Smooth muscle cell (in vitro differentiated cells): ENCODE measurements around the gene MGME1. TPM values are rescaled to one million over a fixed set of nuclear protein-coding genes. Genes with fewer than 3 reads are reported as not detected.

Experiments
- DNase-seq: peaks from one replicate; lab custom pipeline; 2025; ENCODE audit not compliant: unreplicated experiment; lab: John Stamatoyannopoulos, UW
- H2AFZ ChIP-seq: fragments of 200-600 bp; sonication (generic); 2 replicates; pipeline ENCODE4 v1.6.0; 2016; ENCODE audit warnings: antibody characterized with exemption, low read depth, mild to moderate bottlenecking
- H3F3A ChIP-seq: fragments of 200-600 bp; sonication (generic); 2 replicates; pipeline ENCODE4 v1.6.0; 2017; ENCODE audit warnings: antibody characterized with exemption, low read depth
- H3K27ac ChIP-seq: fragments of 200-600 bp; sonication (generic); 2 replicates; pipeline ENCODE4 v1.5.1; 2016; ENCODE audit warnings: low read depth, mild to moderate bottlenecking
- H3K27me3 ChIP-seq: fragments of 200-600 bp; sonication (generic); 2 replicates; pipeline ENCODE4 v1.6.1; 2016; ENCODE audit warnings: low read depth, mild to moderate bottlenecking
- H3K36me3 ChIP-seq: fragments of 200-600 bp; sonication (generic); 2 replicates; pipeline ENCODE4 v1.5.1; 2016; ENCODE audit warnings: low read depth
- H3K4me1 ChIP-seq: fragments of 200-600 bp; sonication (generic); 2 replicates; pipeline ENCODE4 v1.5.1; 2016; ENCODE audit warnings: low read depth
- H3K4me2 ChIP-seq: fragments of 200-600 bp; sonication (generic); 2 replicates; pipeline ENCODE4 v1.6.0; 2016; ENCODE audit warnings: mild to moderate bottlenecking
- H3K4me3 ChIP-seq: fragments of 200-600 bp; sonication (generic); 2 replicates; pipeline ENCODE4 v1.5.1; 2016; ENCODE audit warnings: mild to moderate bottlenecking
- H3K79me2 ChIP-seq: fragments of 200-600 bp; sonication (generic); 2 replicates; pipeline ENCODE4 v1.6.0; 2016; ENCODE audit warnings: low read depth, mild to moderate bottlenecking
- H3K9ac ChIP-seq: fragments of 200-600 bp; sonication (generic); 2 replicates; pipeline ENCODE4 v1.6.0; 2016; ENCODE audit warnings: low read depth
- H3K9me3 ChIP-seq: fragments of 200-600 bp; sonication (generic); replicated peaks from 2 replicates; pipeline ENCODE4 v1.5.1; 2016; ENCODE audit warnings: low read depth
- H4K20me1 ChIP-seq: fragments of 200-600 bp; sonication (generic); 2 replicates; pipeline ENCODE4 v1.6.0; 2016; ENCODE audit warnings: low read depth
- WGBS: methylation state at CpG from one replicate; pipeline ENCODE4 v1.1.7; 2016; ENCODE audit warnings: low lambda C conversion rate; 5-methylcytosine and 5-hydroxymethylcytosine counted together
- polyA plus RNA-seq: library from polyadenylated mRNA; unstranded; fragments of >200 nt; fragmentation: Nextera tagmentation; extraction: Ambion mirVana; gene quantifications from 2 replicates; pipeline ENCODE4 v1.2.1, GENCODE V29; 2016
- small RNA-seq: library from RNA; depleted of rRNA; stranded (forward); fragments of <200 nt; gene quantifications from one replicate; pipeline ENCODE3, GENCODE V24; 2014
- total RNA-seq: library from RNA; depleted of rRNA; stranded (reverse); fragments of >200 nt; gene quantifications from 2 replicates; pipeline ENCODE4 v1.2.3, GENCODE V29; 2014
- TF ChIP-seq, protein P1 (sequence below): fragments of 200-600 bp; sonication (generic); IDR thresholded peaks from 2 replicates; pipeline ENCODE4 v1.5.1; 2017; ENCODE audit warnings: borderline replicate concordance, mild to moderate bottlenecking, antibody characterized with exemption; ENCODE audit not compliant: insufficient read depth, poor library complexity, severe bottlenecking

The MGME1 gene
- total and polyA plus RNA-seq, 2 experiments from 2014 or later, result 15.7 to 16.0 TPM

DNA sequence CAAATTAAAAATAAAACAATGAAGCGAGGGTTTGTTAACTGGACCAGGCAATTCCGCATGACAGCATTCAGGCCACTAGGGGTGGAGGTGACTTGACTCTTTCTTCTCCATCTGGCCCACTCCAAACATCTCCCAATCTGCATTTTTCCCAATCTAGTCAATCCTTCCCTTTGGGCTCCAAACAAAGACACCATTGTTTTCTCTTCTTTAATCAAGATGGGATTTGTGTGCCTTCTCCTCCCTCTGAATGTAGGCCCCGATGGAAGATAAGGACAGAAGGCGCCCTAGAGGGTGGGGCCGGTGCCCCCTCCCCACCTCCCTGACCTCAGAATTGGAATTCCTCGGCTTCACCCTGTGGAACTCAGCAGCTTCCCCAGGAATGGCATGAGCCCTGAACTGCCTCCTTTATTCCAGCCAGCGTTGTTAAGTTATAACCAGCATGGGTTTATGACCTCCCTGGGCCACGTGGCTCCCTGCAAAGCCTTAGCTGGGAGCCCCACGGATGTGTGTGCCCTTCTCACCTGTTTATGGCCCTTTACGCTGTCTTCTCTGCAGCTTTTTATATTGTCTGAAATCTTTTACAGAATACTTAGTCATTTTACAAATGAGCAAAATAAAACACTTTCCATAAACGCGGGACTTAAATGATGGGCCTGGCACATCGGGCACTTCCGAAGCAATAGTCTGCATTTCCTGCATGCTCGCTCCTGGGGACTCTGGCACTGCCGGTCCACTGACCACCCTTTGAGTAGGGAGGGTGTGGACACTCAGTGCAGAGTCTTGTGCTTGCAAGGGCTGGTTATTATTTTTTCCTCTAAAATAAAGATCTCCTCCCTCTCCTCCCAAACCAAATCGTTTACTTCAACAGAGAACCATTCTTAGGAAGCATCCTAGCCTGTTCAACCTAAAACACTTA, 64.4 kb downstream of the MGME1 start:
- H4K20me1 ChIP-seq, result no peaks in the 10 kb centered on the region
- H2AFZ ChIP-seq, result no peak overlapping the region
- H3K9me3 ChIP-seq, result no peaks in the 10 kb centered on the region
- TF ChIP-seq, protein P1, sequence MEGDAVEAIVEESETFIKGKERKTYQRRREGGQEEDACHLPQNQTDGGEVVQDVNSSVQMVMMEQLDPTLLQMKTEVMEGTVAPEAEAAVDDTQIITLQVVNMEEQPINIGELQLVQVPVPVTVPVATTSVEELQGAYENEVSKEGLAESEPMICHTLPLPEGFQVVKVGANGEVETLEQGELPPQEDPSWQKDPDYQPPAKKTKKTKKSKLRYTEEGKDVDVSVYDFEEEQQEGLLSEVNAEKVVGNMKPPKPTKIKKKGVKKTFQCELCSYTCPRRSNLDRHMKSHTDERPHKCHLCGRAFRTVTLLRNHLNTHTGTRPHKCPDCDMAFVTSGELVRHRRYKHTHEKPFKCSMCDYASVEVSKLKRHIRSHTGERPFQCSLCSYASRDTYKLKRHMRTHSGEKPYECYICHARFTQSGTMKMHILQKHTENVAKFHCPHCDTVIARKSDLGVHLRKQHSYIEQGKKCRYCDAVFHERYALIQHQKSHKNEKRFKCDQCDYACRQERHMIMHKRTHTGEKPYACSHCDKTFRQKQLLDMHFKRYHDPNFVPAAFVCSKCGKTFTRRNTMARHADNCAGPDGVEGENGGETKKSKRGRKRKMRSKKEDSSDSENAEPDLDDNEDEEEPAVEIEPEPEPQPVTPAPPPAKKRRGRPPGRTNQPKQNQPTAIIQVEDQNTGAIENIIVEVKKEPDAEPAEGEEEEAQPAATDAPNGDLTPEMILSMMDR, result peak; percentile 8
- DNase-seq, result no peak
- H3K4me3 ChIP-seq, result no peak overlapping the region
- H3K9ac ChIP-seq, result no peak overlapping the region
- no peak overlapping the region for H3K4me2 ChIP-seq
- H3F3A ChIP-seq, result no peaks in the 10 kb centered on the region
- 75% methylated on average over 17 of the region's 17 CpGs for WGBS
- H3K27me3 ChIP-seq, result no peaks in the 10 kb centered on the region
- no peaks in the 10 kb centered on the region for H3K36me3 ChIP-seq
- H3K4me1 ChIP-seq, result peaks cover 9% of the 10 kb centered on the region
- H3K79me2 ChIP-seq, result no peaks in the 10 kb centered on the region
- H3K27ac ChIP-seq, result no peak overlapping the region

GRCh38 chr20:18034039-18034438, 65.2 kb downstream of the MGME1 start:
- 80% methylated on average over 5 of the region's 5 CpGs for WGBS
- no peaks in the 10 kb centered on the region for H3K79me2 ChIP-seq
- no peaks in the 10 kb centered on the region for H3K9me3 ChIP-seq
- H3F3A ChIP-seq, result no peaks in the 10 kb centered on the region
- H3K4me2 ChIP-seq, result no peak overlapping the region
- H3K4me3 ChIP-seq, result no peak overlapping the region
- no peak for DNase-seq
- no peak overlapping the region for H3K9ac ChIP-seq
- TF ChIP-seq, protein P1, result no peak
- peaks cover 9% of the 10 kb centered on the region for H3K4me1 ChIP-seq
- H3K27me3 ChIP-seq, result no peaks in the 10 kb centered on the region
- H3K36me3 ChIP-seq, result no peaks in the 10 kb centered on the region
- H2AFZ ChIP-seq, result no peak overlapping the region
- no peak overlapping the region for H3K27ac ChIP-seq
- H4K20me1 ChIP-seq, result no peaks in the 10 kb centered on the region

DNA sequence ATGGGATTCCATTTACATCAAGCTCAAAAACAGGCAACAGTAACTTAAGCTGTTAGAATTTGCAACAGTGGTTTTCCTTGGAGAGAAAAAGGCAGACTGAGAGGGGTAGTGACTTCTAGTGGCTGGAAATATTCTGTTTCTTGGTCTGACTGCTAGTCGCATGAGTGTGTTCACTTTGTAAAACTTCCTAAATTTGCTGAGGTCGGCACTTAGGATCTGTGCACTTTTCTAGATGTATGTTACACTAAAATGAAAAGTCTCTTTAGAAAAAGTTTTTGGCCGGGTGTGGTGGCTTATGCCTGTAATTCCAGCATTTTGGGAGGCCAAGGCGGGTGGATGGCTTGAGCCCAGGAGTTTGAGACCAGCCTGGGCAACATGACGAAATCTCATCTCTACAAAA, 70.2 kb downstream of the MGME1 start:
- Histone ChIP-seq H3K9ac (no peak overlapping the region), H3K27ac (no peak overlapping the region), H3K4me3 (no peak overlapping the region), H3K79me2 (no peaks in the 10 kb centered on the region), H2AFZ (no peak overlapping the region), H3K36me3 (no peaks in the 10 kb centered on the region), H3K4me1 (peaks cover 5% of the 10 kb centered on the region), H3F3A (no peaks in the 10 kb centered on the region), H3K4me2 (no peak overlapping the region), H3K27me3 (no peaks in the 10 kb centered on the region), H3K9me3 (no peaks in the 10 kb centered on the region), H4K20me1 (no peaks in the 10 kb centered on the region)
- TF ChIP-seq, protein P1, result no peak
- 94% methylated on average over 5 of the region's 5 CpGs for WGBS
- DNase-seq, result no peak

Small RNAs within 50 kb of the gene (small RNA-seq; reads per million reads assigned to genes)
- gene SNORD17, result 1,780 reads per million, percentile 100 among the genes with 10 or more reads in this experiment

Other genes starting within 250 kb of the MGME1 start
- gene SNX5, start 224 bp upstream of the MGME1 start, total RNA-seq, result 92.3 and 100 TPM in 2 replicates
- 46.3 and 49.8 TPM in 2 replicates for gene SNX5, start 224 bp upstream of the MGME1 start, polyA plus RNA-seq
- 1.1 TPM in 1 of 2 replicates, not detected in the other for gene OVOL2, start 88.9 kb downstream of the MGME1 start, total RNA-seq
- not detected in 2 replicates for gene OVOL2, start 88.9 kb downstream of the MGME1 start, polyA plus RNA-seq
- gene KAT14, start 168.8 kb downstream of the MGME1 start, total RNA-seq, result 7.1 and 14.7 TPM in 2 replicates
- 7.0 and 7.9 TPM in 2 replicates for gene KAT14, start 168.8 kb downstream of the MGME1 start, polyA plus RNA-seq
- gene PET117, start 168.8 kb downstream of the MGME1 start, total RNA-seq, result 5.5 and 9.6 TPM in 2 replicates
- 8.6 and 10.1 TPM in 2 replicates for gene PET117, start 168.8 kb downstream of the MGME1 start, polyA plus RNA-seq